ENCODE data around the gene KLK4. TPM values are rescaled to one million over a fixed set of nuclear protein-coding genes. Genes with fewer than 3 reads are reported as not detected.

KLK4 gene
- total and polyA plus RNA-seq, 8 donors: not detected

DNA sequence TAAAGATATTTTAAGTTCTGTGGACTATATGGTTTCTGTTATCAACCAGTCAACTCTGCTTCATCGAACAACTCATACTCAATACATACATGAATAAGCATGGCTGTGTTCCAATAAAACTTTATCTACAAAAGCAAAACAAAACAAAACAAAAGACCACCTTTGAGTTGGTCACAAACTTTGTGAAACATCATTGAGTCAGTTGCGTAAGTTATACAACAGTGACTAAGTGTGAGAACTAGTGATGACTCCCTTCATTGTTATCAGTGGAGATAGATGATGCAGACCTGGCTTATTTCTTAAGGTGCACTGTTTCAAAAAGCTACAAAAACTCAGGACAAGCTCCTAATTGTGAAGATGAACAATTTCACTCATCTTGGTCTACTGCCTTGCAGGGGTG is 14.5 kb upstream of the KLK4 start:
- TF ChIP-seq POLR2A (IDR thresholded peaks at IDR 0.05) (no peak), EP300 (IDR thresholded peaks at IDR 0.05) (no peak), POLR2AphosphoS5 (IDR thresholded peaks at IDR 0.05) (no peak)
- TF ChIP-seq, protein P1, sequence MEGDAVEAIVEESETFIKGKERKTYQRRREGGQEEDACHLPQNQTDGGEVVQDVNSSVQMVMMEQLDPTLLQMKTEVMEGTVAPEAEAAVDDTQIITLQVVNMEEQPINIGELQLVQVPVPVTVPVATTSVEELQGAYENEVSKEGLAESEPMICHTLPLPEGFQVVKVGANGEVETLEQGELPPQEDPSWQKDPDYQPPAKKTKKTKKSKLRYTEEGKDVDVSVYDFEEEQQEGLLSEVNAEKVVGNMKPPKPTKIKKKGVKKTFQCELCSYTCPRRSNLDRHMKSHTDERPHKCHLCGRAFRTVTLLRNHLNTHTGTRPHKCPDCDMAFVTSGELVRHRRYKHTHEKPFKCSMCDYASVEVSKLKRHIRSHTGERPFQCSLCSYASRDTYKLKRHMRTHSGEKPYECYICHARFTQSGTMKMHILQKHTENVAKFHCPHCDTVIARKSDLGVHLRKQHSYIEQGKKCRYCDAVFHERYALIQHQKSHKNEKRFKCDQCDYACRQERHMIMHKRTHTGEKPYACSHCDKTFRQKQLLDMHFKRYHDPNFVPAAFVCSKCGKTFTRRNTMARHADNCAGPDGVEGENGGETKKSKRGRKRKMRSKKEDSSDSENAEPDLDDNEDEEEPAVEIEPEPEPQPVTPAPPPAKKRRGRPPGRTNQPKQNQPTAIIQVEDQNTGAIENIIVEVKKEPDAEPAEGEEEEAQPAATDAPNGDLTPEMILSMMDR (IDR thresholded peaks at IDR 0.05): no peak

DNA sequence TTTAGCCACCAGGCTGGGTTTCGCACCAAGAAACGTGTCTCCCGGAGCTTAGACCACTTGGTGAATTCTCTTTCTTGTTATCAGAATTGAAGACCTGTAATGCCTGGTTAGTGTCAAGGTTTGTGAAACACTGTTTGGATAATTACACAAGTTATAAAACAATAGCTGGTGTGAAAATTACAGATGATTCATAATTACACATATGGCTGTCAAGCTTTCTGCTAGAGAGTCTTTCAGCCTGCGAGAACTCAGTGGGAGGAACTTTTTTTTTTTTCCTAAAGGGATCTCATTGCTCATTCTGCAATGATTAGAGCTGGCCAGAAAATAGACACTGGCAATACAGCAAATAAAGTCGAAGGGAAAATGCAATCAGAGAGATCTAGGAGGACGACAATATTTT is 13.4 kb upstream of the KLK4 start:
- TF ChIP-seq POLR2A (IDR thresholded peaks at IDR 0.05) (no peak), POLR2AphosphoS5 (IDR thresholded peaks at IDR 0.05) (no peak), EP300 (IDR thresholded peaks at IDR 0.05) (no peak)
- TF ChIP-seq, protein P1 (IDR thresholded peaks at IDR 0.05): no peak
- no peak for DNase-seq
- intact Hi-C loops (cut with DNase I; ENCODE audit: low total_unique reads): no loop called here
- Histone ChIP-seq H3K27ac (no peak overlapping the region), H3K27me3 (peaks cover 0 to 62% (median 14%) of the 10 kb centered on the region in 3 donors), H3K4me3 (no peak overlapping the region), H3K4me1 (peaks cover 0 to 11% (median 8%) of the 10 kb centered on the region in 4 donors), H3K9me3 (no peaks in the 10 kb centered on the region), H3K36me3 (no peaks in the 10 kb centered on the region)
- WGBS, 5 donors: 52 to 73% (median 65%) methylated on average over 6 of the region's 6 CpGs

More for the DNA sequence above, 14.5 kb upstream of the KLK4 start:
- no peak for DNase-seq
- intact Hi-C loops (cut with DNase I; ENCODE audit: low total_unique reads): no loop called here
- Histone ChIP-seq H3K36me3 (no peaks in the 10 kb centered on the region), H3K4me3 (no peak overlapping the region), H3K9me3 (no peaks in the 10 kb centered on the region), H3K27me3 (peaks cover 0 to 65% (median 18%) of the 10 kb centered on the region in 3 donors), H3K4me1 (peaks cover 0 to 11% (median 8%) of the 10 kb centered on the region in 4 donors), H3K27ac (no peak overlapping the region)
- 79 to 85% (median 81%) methylated on average over 2 of the region's 2 CpGs for WGBS, 5 donors

DNA sequence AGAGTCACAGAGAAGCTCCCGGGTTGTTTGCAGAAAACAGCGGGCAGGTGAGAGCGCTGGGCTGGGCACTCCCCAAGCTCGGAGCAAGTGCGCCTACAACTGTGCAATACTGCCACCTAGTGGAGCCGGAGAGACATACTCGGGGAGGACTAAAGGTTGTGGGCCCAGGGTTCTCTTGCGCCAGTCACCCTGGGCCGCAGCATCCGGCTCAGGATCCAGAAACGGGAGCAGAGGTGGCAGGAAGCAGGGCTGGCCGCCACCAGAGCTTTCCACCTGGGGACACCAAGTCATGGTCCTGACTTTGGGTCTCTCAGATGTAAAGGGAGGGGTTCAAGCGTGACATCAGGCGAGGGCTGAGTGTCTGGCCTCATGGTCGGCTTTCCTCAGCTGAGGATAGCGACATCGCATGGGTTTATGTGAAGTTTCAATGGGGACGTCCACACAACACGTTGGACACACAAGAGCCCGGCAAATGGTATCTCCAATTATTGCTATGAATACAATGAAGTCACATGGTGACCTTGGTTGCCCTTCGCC is 11.2 kb upstream of the KLK4 start:
- no peaks in the 10 kb centered on the region for H3K9me3 ChIP-seq
- intact Hi-C loops (cut with DNase I; ENCODE audit: low total_unique reads): no loop called here
- no peak overlapping the region for H3K4me3 ChIP-seq
- 29 to 41% (median 31%) methylated on average over 19 to 21 of the region's 21 CpGs for WGBS, 5 donors
- no peaks in the 10 kb centered on the region for H3K36me3 ChIP-seq
- peak; percentile 75 to 94 for DNase-seq
- TF ChIP-seq POLR2AphosphoS5 (IDR thresholded peaks at IDR 0.05): no peak
- TF ChIP-seq, protein P1 (IDR thresholded peaks at IDR 0.05): peak in 5 of 7 experiments; percentile 15 to 78 (median 68)
- TF ChIP-seq EP300 (IDR thresholded peaks at IDR 0.05): no peak
- no peak for TF ChIP-seq POLR2A (IDR thresholded peaks at IDR 0.05)
- no peak overlapping the region for H3K27ac ChIP-seq
- H3K27me3 ChIP-seq: peaks cover 0 to 62% (median 13%) of the 10 kb centered on the region in 3 donors
- H3K4me1 ChIP-seq: peaks cover 0 to 11% (median 8%) of the 10 kb centered on the region in 4 donors

DNA sequence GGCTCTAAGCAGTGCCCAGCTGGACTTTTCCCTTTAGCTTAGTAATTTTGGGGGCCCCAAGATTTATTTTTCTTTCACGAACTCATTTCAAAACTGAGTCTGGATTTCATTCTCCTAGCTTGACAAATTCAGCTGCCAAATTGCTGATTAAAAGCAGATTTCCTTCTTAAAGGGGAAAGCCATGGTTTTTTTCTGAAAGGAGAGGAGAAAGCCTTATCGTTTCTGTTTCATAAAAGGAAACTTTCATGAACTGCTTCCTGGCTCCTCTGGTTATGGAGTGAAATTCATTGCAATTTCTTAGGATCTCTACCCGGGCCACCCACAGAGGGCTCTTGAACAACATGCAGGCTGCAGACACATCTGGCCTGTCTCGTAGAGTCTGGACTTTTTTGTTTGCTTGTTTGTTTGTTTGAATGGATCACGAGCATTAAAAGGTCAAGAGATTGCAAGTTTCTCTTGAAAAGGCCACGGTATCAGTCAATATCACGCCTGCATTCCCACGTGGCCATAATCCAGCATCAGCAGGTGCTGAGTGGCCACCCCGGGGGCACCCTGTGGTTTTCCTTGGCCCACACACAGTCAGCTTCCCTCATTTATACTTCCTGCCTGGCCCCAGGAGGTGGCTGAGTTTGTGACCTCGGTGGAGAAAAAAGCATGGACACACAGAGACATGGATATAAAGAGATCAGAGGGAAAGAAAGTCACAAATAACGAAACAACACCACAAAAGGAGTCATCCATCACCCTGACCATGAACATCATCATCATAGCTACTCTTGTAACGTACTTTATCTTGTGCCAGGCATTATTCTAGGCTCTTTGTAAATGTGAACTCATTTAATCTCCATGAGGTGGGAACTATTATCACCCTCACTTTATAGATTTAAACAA is 10.5 kb upstream of the KLK4 start:
- Histone ChIP-seq H3K27ac (no peak overlapping the region), H3K4me3 (no peak overlapping the region), H3K9me3 (no peaks in the 10 kb centered on the region), H3K27me3 (peaks cover 0 to 63% (median 13%) of the 10 kb centered on the region in 3 donors), H3K36me3 (no peaks in the 10 kb centered on the region), H3K4me1 (peaks cover 0 to 11% (median 8%) of the 10 kb centered on the region in 4 donors)
- 3 to 5% (median 4%) methylated on average over 12 of the region's 12 CpGs for WGBS, 5 donors
- intact Hi-C loops (cut with DNase I; ENCODE audit: low total_unique reads): no loop called here
- TF ChIP-seq, protein P1 (IDR thresholded peaks at IDR 0.05): no peak
- TF ChIP-seq EP300 (IDR thresholded peaks at IDR 0.05) (no peak), POLR2AphosphoS5 (IDR thresholded peaks at IDR 0.05) (no peak), POLR2A (IDR thresholded peaks at IDR 0.05) (no peak)
- peak in 1 of 2 donors; percentile 14 for DNase-seq
